HEK293T (cell line): ENCODE results near the gene PAFAH1B2.

ENCODE experiments used
- CTCF ChIA-PET: fragments of 350-600 bp; formaldehyde crosslinking; extraction: SDS; loops from one replicate; lab custom pipeline; 2021; ENCODE audit warnings: antibody characterized with exemption, inconsistent platforms; lab: Yijun Ruan, JAX
- POLR2A ChIA-PET: fragments of 350-600 bp; formaldehyde crosslinking; extraction: SDS; loops from one replicate; lab custom pipeline; 2020; ENCODE audit warnings: antibody characterized with exemption, inconsistent platforms; lab: Yijun Ruan, JAX
- DNase-seq: peaks from one replicate; pipeline ENCODE4 v3.0.0; 2012; ENCODE audit warnings: mixed read lengths; ENCODE audit errors: extremely low spot score
- ARNT ChIP-seq: fragments of 450-650 bp; IDR thresholded peaks from 2 replicates; pipeline ENCODE4 v1.6.1; 2017; ENCODE audit warnings: mild to moderate bottlenecking
- BHLHE40 ChIP-seq: fragments of 450-650 bp; IDR thresholded peaks from 2 replicates; pipeline ENCODE4 v1.6.1; 2016; ENCODE audit warnings: mild to moderate bottlenecking, moderate library complexity, borderline replicate concordance
- CTBP1 ChIP-seq: fragments of 450-650 bp; IDR thresholded peaks from 2 replicates; pipeline ENCODE4 v1.6.1; 2016; ENCODE audit warnings: borderline replicate concordance
- FOXA1 ChIP-seq: fragments of 450-650 bp; IDR thresholded peaks from 2 replicates; pipeline ENCODE4 v1.6.1; 2016; ENCODE audit warnings: mild to moderate bottlenecking
- FOXK2 ChIP-seq: fragments of 450-650 bp; IDR thresholded peaks from 2 replicates; pipeline ENCODE4 v1.6.1; 2016; ENCODE audit warnings: mild to moderate bottlenecking
- FOXM1 ChIP-seq: fragments of 450-650 bp; IDR thresholded peaks from 2 replicates; pipeline ENCODE4 v1.6.1; 2017; ENCODE audit warnings: mild to moderate bottlenecking, borderline replicate concordance
- HDGF ChIP-seq: fragments of 450-650 bp; IDR thresholded peaks from 2 replicates; pipeline ENCODE4 v1.6.1; 2017; ENCODE audit warnings: antibody characterized with exemption, borderline replicate concordance
- L3MBTL2 ChIP-seq: fragments of 450-650 bp; conservative IDR thresholded peaks from 2 replicates; pipeline ENCODE4 v1.6.1; 2016; ENCODE audit warnings: mild to moderate bottlenecking
- LEF1 ChIP-seq: fragments of 450-650 bp; IDR thresholded peaks from 2 replicates; pipeline ENCODE4 v1.6.1; 2017; ENCODE audit warnings: mild to moderate bottlenecking, borderline replicate concordance
- NFRKB ChIP-seq: fragments of 450-650 bp; IDR thresholded peaks from 2 replicates; pipeline ENCODE4 v1.6.1; 2016; ENCODE audit warnings: mild to moderate bottlenecking, moderate library complexity
- SP1 ChIP-seq: fragments of 450-650 bp; IDR thresholded peaks from 2 replicates; pipeline ENCODE4 v1.6.1; 2017
- SUZ12 ChIP-seq: fragments of 450-650 bp; IDR thresholded peaks from 2 replicates; pipeline ENCODE4 v1.6.1; 2016; ENCODE audit warnings: mild to moderate bottlenecking
- TARDBP ChIP-seq: fragments of 450-650 bp; IDR thresholded peaks from 2 replicates; pipeline ENCODE4 v1.6.1; 2016
- ZNF384 ChIP-seq: fragments of 450-650 bp; IDR thresholded peaks from 2 replicates; pipeline ENCODE4 v1.6.1; 2016
- TF ChIP-seq, protein P1 (sequence below): fragments of 450-650 bp; IDR thresholded peaks from 2 replicates; pipeline ENCODE4 v1.6.1; 2016

The PAFAH1B2 gene

DNA sequence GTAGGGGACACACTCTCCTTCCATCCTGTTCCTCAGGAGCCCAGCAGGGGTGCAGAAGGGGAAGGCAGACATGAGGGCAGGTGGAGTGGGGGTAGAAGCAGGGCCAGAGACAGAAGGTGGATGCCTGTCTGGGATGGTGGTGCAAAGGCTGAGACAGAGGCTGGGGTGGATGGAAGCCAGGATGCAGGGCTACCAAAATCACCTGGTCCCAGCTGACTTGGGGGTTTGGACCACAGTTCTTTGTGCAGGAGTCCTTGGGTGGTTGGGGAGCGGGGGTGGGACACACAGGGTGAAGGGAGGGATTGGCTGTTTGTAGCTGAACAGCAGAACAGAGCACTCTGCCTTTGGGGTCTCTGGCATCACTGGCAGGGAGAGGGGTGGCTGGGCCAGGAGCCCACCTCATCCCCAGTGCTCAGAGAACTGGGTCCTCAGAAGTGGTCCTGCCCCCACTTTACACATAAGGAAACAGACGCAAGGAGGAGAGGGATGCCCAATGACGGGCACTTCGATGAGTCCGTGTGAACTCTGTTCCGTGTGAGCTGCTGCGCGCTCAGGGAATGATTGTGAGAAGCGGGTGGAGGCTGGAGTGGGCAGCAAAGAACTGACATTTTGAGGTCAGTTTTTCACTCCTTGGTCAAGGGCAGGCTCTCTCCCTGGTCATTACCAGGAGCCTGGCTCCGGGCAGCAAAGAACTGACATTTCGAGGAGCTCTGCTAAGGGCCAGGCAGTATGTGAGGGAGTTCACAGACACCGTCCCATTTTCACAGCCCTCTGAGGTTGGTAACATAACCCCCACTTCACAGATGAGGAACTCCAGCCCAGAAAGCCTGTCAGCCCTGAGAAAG is 56.9 kb downstream of the PAFAH1B2 start:
- TF ChIP-seq CTBP1 (no peak), HDGF (no peak), FOXK2 (no peak), SP1 (no peak), L3MBTL2 (no peak), FOXA1 (no peak), SUZ12 (no peak), LEF1 (no peak), BHLHE40 (no peak), TARDBP (no peak), ARNT (no peak), ZNF384 (no peak)
- TF ChIP-seq, protein P1, sequence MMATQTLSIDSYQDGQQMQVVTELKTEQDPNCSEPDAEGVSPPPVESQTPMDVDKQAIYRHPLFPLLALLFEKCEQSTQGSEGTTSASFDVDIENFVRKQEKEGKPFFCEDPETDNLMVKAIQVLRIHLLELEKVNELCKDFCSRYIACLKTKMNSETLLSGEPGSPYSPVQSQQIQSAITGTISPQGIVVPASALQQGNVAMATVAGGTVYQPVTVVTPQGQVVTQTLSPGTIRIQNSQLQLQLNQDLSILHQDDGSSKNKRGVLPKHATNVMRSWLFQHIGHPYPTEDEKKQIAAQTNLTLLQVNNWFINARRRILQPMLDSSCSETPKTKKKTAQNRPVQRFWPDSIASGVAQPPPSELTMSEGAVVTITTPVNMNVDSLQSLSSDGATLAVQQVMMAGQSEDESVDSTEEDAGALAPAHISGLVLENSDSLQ: no peak
- DNase-seq: no peak
- CTCF ChIA-PET: interaction anchor here (1.7 kb wide), 1 partner anchor 20 kb away, joined by 3 read pairs; no protein-coding TSS in a partner anchor

DNA sequence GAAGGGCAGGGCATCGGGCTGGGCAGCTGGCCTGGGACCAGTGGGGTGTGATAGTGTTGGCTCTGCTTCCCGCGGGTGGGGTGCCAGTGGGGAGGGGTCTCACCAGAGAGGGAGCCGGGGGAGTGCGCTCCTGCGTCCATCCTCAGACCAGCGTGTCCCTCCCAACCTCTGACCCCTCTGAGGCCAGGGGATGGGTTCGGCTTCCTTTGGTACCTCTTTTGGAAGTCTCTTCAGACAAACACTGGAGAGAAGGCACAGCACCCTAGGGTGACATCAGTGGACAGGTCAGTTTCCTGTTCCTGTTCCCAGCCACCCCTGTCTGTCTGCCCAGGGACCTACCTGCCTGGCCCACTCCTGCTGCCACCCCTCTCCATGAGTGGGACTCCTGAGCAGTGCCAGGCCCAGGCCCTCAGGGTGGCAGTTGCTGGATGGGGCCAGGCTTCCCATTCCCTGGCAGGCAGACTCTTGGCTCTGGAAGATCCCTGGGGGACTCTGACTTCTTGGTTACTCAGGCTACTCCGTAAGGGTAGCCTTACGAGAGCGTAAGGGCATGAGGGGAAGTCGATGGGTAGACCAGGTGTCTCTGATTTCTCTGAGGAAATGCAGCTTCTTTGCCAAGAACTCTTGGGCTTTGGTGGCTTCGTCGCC is 57.7 kb downstream of the PAFAH1B2 start:
- DNase-seq: no peak
- ChIA-PET CTCF (interaction anchor here (1.7 kb wide), 1 partner anchor 21 kb away, joined by 3 read pairs; no protein-coding TSS in a partner anchor), POLR2A (no interaction called here)
- TF ChIP-seq, protein P1: no peak
- TF ChIP-seq NFRKB (no peak), CTBP1 (no peak), ARNT (no peak), LEF1 (no peak), FOXK2 (no peak), BHLHE40 (no peak), L3MBTL2 (no peak), FOXA1 (no peak)

More for the DNA sequence above, 56.9 kb downstream of the PAFAH1B2 start:
- POLR2A ChIA-PET: no interaction called here

DNA sequence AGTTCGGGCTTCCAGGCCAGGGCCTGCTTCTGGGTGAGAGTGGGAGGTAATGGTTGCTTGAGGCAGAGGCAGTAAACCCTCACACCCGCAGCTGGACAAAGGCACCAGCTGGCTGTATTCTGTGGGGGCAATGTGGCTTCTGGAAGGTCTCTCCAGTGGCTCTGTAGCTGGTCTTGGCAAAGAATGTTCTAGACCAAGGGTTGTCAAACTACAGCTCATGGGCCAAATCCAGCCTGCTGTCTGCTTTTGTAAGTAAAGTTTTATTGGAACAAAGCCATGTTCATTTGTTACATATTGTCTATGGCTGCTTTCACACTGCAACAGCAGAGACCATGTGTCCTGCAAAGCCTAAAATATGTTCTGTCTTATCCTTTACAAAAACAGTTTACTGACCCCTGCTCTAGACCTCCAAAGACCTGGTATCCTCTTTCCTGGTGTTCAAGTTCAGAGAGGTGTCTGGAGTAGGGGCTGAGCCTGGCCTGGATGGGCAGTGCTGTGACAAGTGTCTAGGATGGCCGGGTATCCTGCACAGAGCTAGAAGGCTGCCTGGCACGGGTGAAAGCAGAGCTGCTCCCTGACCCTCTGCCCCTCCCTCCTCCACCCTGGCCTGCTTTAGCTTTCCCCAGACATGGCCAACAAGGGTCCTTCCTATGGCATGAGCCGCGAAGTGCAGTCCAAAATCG is 58.4 kb downstream of the PAFAH1B2 start:
- TF ChIP-seq HDGF: no peak
- TF ChIP-seq, protein P1: no peak
- TF ChIP-seq FOXK2: no peak
- TF ChIP-seq FOXM1: no peak
- no peak for TF ChIP-seq ZNF384
- TF ChIP-seq TARDBP: no peak
- no peak for TF ChIP-seq ARNT
- TF ChIP-seq FOXA1: no peak
- no peak for TF ChIP-seq CTBP1
- POLR2A ChIA-PET: no interaction called here
- CTCF ChIA-PET: interaction anchor here (0.8 to 1.7 kb wide), 2 partner anchors 22 to 23 kb away, joined by 3 read pairs; no protein-coding TSS in a partner anchor

DNA sequence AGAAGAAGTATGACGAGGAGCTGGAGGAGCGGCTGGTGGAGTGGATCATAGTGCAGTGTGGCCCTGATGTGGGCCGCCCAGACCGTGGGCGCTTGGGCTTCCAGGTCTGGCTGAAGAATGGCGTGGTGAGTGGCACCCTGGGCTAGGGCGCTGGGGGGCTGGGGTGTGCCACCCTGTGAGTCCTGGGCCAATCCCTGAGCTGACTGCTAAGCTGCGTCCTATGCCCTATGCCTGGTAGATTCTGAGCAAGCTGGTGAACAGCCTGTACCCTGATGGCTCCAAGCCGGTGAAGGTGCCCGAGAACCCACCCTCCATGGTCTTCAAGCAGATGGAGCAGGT is 59.0 kb downstream of the PAFAH1B2 start:
- TF ChIP-seq L3MBTL2: no peak
- no peak for TF ChIP-seq HDGF
- TF ChIP-seq ZNF384: no peak
- no peak for TF ChIP-seq TARDBP
- no peak for TF ChIP-seq FOXK2
- no peak for TF ChIP-seq NFRKB
- no peak for TF ChIP-seq SP1
- no peak for TF ChIP-seq FOXM1
- no peak for TF ChIP-seq SUZ12
- TF ChIP-seq ARNT: no peak
- ChIA-PET POLR2A (no interaction called here), CTCF (interaction anchor here (0.8 to 1.7 kb wide), 2 partner anchors 22 to 24 kb away, joined by 3 read pairs; no protein-coding TSS in a partner anchor)

More for the DNA sequence above, 58.4 kb downstream of the PAFAH1B2 start:
- DNase-seq: no peak

DNA sequence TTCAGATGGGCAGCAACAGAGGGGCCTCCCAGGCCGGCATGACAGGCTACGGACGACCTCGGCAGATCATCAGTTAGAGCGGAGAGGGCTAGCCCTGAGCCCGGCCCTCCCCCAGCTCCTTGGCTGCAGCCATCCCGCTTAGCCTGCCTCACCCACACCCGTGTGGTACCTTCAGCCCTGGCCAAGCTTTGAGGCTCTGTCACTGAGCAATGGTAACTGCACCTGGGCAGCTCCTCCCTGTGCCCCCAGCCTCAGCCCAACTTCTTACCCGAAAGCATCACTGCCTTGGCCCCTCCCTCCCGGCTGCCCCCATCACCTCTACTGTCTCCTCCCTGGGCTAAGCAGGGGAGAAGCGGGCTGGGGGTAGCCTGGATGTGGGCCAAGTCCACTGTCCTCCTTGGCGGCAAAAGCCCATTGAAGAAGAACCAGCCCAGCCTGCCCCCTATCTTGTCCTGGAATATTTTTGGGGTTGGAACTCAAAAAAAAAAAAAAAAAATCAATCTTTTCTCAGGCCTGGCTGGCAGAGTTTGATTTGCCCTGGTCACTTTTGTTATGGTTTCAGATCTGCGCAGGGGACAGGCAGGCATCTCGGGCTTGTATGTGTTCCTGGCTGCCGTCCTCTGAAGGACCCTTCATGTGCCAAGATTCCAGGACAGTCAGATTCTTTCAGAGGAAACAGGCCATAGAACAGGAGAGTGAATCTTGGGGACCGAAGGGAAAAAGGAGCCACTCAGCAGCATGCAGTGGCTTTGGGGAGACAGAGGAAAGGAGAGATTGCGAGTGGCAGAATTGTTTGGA is 60.4 kb downstream of the PAFAH1B2 start:
- ChIA-PET POLR2A (no interaction called here), CTCF (interaction anchor here (0.5 kb wide), 1 partner anchor 66 kb away, joined by 7 read pairs; no protein-coding TSS in a partner anchor)
- TF ChIP-seq ZNF384: no peak
- no peak for TF ChIP-seq FOXK2
- no peak for TF ChIP-seq ARNT
- TF ChIP-seq, protein P1: no peak
- no peak for DNase-seq

More for the DNA sequence above, 59.0 kb downstream of the PAFAH1B2 start:
- DNase-seq: no peak
